Dendritic cell treated with granulocyte-macrophage colony-stimulating factor and Interleukin-4, amounts not matched to agents 40 ng/mL and 50 ng/mL, for 4 days (primary cell): Measurements from ENCODE around the gene TARS3.
"Not testable (repeated sequence)": the region's sequence is repeated elsewhere in the genome, so short reads cannot be mapped to it uniquely, and the experiment has no call there.

ENCODE experiments used
- H3K27ac Mint-ChIP-seq: one replicate; pipeline ENCODE4 v1.8.0; 2022; ENCODE audit warnings: mild to moderate bottlenecking, mixed read lengths
- H3K27me3 Mint-ChIP-seq: one replicate; pipeline ENCODE4 v1.8.0; 2022; ENCODE audit warnings: mild to moderate bottlenecking, mixed read lengths
- H3K36me3 Mint-ChIP-seq: one replicate; pipeline ENCODE4 v1.8.0; 2022; ENCODE audit warnings: low read depth, mixed read lengths
- H3K4me1 Mint-ChIP-seq: one replicate; pipeline ENCODE4 v1.8.0; 2022; ENCODE audit warnings: low read depth, mixed read lengths
- H3K4me3 Mint-ChIP-seq: one replicate; pipeline ENCODE4 v1.8.0; 2022; ENCODE audit warnings: mild to moderate bottlenecking, moderate library complexity, mixed read lengths
- H3K9me3 Mint-ChIP-seq: one replicate; pipeline ENCODE4 v1.8.0; 2022; ENCODE audit warnings: mixed read lengths
- intact Hi-C: fragments of 100-400 bp; cut with micrococcal nuclease; formaldehyde crosslinking; loops from one replicate; pipeline ENCODE4 v1.15.0; 2022

Gene TARS3

GRCh38 chr15:101723874-101724674 is at the start of gene TARS3:
TARS3 (minus strand) TSS chr15:101724473; CDS start chr15:101724387, 86 bp downstream.
- intact Hi-C loops = loop anchor here (5.0 kb wide), 1 partner anchor 447 kb away; the partner anchor contains the start of gene SELENOS

GRCh38 chr15:101773496-101774100 is 49.3 kb upstream of the TARS3 start:
- H3K4me3 Mint-ChIP-seq = no peak overlapping the region
- no peaks in the 10 kb centered on the region for H3K9me3 Mint-ChIP-seq
- H3K27ac Mint-ChIP-seq = no peak overlapping the region
- intact Hi-C loops = no loop called here
- no peaks in the 10 kb centered on the region for H3K36me3 Mint-ChIP-seq
- H3K4me1 Mint-ChIP-seq = no peaks in the 10 kb centered on the region
- H3K27me3 Mint-ChIP-seq = peaks cover under 1% of the 10 kb centered on the region

More at GRCh38 chr15:101723874-101724674, at the start of gene TARS3:
- peak within 1 kb of the TSS; percentile 79 for H3K4me3 Mint-ChIP-seq
- peaks cover 32% of the 10 kb centered on the region for H3K36me3 Mint-ChIP-seq
- H3K9me3 Mint-ChIP-seq = peaks cover 14% of the 10 kb centered on the region
- H3K27me3 Mint-ChIP-seq = no peaks in the 10 kb centered on the region
- peak within 1 kb of the TSS; percentile 80 for H3K27ac Mint-ChIP-seq
- peaks cover 9% of the 10 kb centered on the region for H3K4me1 Mint-ChIP-seq

- intact Hi-C loops = no loop called here
- Mint-ChIP-seq H3K9me3 (no peaks in the 10 kb centered on the region), H3K27me3 (no peaks in the 10 kb centered on the region), H3K4me1 (no peaks in the 10 kb centered on the region), H3K36me3 (no peaks in the 10 kb centered on the region), H3K4me3 (no peak overlapping the region), H3K27ac (no peak overlapping the region)
Observed at GRCh38 chr15:101772921-101773320, 48.6 kb upstream of the TARS3 start.

GRCh38 chr15:101767083-101767640 is 42.9 kb upstream of the TARS3 start:
- H3K4me1 Mint-ChIP-seq, H3K9me3 Mint-ChIP-seq, H3K36me3 Mint-ChIP-seq, intact Hi-C loops, H3K4me3 Mint-ChIP-seq, H3K27me3 Mint-ChIP-seq, H3K27ac Mint-ChIP-seq: not testable (repeated sequence)

- Mint-ChIP-seq H3K9me3 (peaks cover 8% of the 10 kb centered on the region), H3K4me1 (no peaks in the 10 kb centered on the region), H3K36me3 (no peaks in the 10 kb centered on the region), H3K4me3 (no peak overlapping the region), H3K27me3 (no peaks in the 10 kb centered on the region), H3K27ac (no peak overlapping the region)
- intact Hi-C loops = no loop called here
Observed at GRCh38 chr15:101765772-101766456, 41.6 kb upstream of the TARS3 start.

GRCh38 chr15:101765340-101765671 is 41.0 kb upstream of the TARS3 start:
- H3K27me3 Mint-ChIP-seq, H3K4me3 Mint-ChIP-seq, H3K27ac Mint-ChIP-seq, H3K9me3 Mint-ChIP-seq, H3K4me1 Mint-ChIP-seq, intact Hi-C loops, H3K36me3 Mint-ChIP-seq: not testable (repeated sequence)

GRCh38 chr15:101764669-101765339 is 40.5 kb upstream of the TARS3 start:
- H3K27ac Mint-ChIP-seq, H3K4me3 Mint-ChIP-seq, H3K4me1 Mint-ChIP-seq, H3K36me3 Mint-ChIP-seq, H3K27me3 Mint-ChIP-seq, H3K9me3 Mint-ChIP-seq, intact Hi-C loops: not testable (repeated sequence)

GRCh38 chr15:101746716-101747082 is 22.4 kb upstream of the TARS3 start:
- H3K4me1 Mint-ChIP-seq, intact Hi-C loops, H3K36me3 Mint-ChIP-seq, H3K27me3 Mint-ChIP-seq, H3K9me3 Mint-ChIP-seq: not testable (repeated sequence)
- H3K4me3 Mint-ChIP-seq = peak overlapping the region; percentile 76
- peak overlapping the region; percentile 74 for H3K27ac Mint-ChIP-seq

- H3K9me3 Mint-ChIP-seq, H3K27ac Mint-ChIP-seq, H3K4me3 Mint-ChIP-seq, H3K27me3 Mint-ChIP-seq, intact Hi-C loops, H3K36me3 Mint-ChIP-seq, H3K4me1 Mint-ChIP-seq: not testable (repeated sequence)
Observed at GRCh38 chr15:101734837-101735236, 10.6 kb upstream of the TARS3 start.

- H3K4me3 Mint-ChIP-seq = no peak overlapping the region
- intact Hi-C loops = no loop called here
- no peaks in the 10 kb centered on the region for H3K9me3 Mint-ChIP-seq
- H3K36me3 Mint-ChIP-seq = no peaks in the 10 kb centered on the region
- H3K4me1 Mint-ChIP-seq = no peaks in the 10 kb centered on the region
- H3K27ac Mint-ChIP-seq = no peak overlapping the region
- no peaks in the 10 kb centered on the region for H3K27me3 Mint-ChIP-seq
Observed at GRCh38 chr15:101733545-101733944, 9.3 kb upstream of the TARS3 start.

- Mint-ChIP-seq H3K4me1 (no peaks in the 10 kb centered on the region), H3K27me3 (no peaks in the 10 kb centered on the region), H3K4me3 (no peak overlapping the region), H3K9me3 (no peaks in the 10 kb centered on the region), H3K36me3 (no peaks in the 10 kb centered on the region), H3K27ac (no peak overlapping the region)
- intact Hi-C loops = no loop called here
Observed at GRCh38 chr15:101732772-101733171, 8.5 kb upstream of the TARS3 start.

GRCh38 chr15:101731746-101732145 is 7.5 kb upstream of the TARS3 start:
- Mint-ChIP-seq H3K27ac (no peak overlapping the region), H3K9me3 (no peaks in the 10 kb centered on the region), H3K4me1 (no peaks in the 10 kb centered on the region), H3K4me3 (no peak overlapping the region), H3K36me3 (no peaks in the 10 kb centered on the region), H3K27me3 (no peaks in the 10 kb centered on the region)
- intact Hi-C loops = no loop called here

- no peaks in the 10 kb centered on the region for H3K27me3 Mint-ChIP-seq
- H3K9me3 Mint-ChIP-seq = no peaks in the 10 kb centered on the region
- intact Hi-C loops = no loop called here
- no peak overlapping the region for H3K27ac Mint-ChIP-seq
- peaks cover 9% of the 10 kb centered on the region for H3K4me1 Mint-ChIP-seq
- H3K4me3 Mint-ChIP-seq = no peak overlapping the region
- H3K36me3 Mint-ChIP-seq = peaks cover 5% of the 10 kb centered on the region
Observed at GRCh38 chr15:101727186-101727585, 2.9 kb upstream of the TARS3 start.

GRCh38 chr15:101725073-101725472 is 800 bp upstream of the TARS3 start:
- no peaks in the 10 kb centered on the region for H3K27me3 Mint-ChIP-seq
- peaks cover 9% of the 10 kb centered on the region for H3K4me1 Mint-ChIP-seq
- no peak overlapping the region for H3K27ac Mint-ChIP-seq
- intact Hi-C loops = no loop called here
- peaks cover 23% of the 10 kb centered on the region for H3K36me3 Mint-ChIP-seq
- no peak overlapping the region for H3K4me3 Mint-ChIP-seq
- H3K9me3 Mint-ChIP-seq = peaks cover 14% of the 10 kb centered on the region
